GM18909 (cell line): ENCODE data around the gene CLSTN2.
"Not testable (repeated sequence)": the region's sequence is repeated elsewhere in the genome, so short reads cannot be mapped to it uniquely, and the experiment has no call there.

Source experiments
- ATAC-seq: cut with Tn5 transposase; IDR thresholded peaks from one replicate; pipeline ENCODE4 v1.9.1; 2021; ENCODE audit warnings: mild to moderate bottlenecking; ENCODE audit not compliant: unreplicated experiment, poor library complexity

Gene CLSTN2

GRCh38 chr3:140391061-140391460, 456.1 kb downstream of the CLSTN2 start:
- no peak for ATAC-seq

GRCh38 chr3:140394488-140395133, 459.6 kb downstream of the CLSTN2 start:
- no peak for ATAC-seq

- ATAC-seq: no peak
These were observed 460.4 kb downstream of the CLSTN2 start for GRCh38 chr3:140395134-140396075.

GRCh38 chr3:140396110-140396509, 461.1 kb downstream of the CLSTN2 start:
- ATAC-seq: no peak

- no peak for ATAC-seq
These were observed 462.9 kb downstream of the CLSTN2 start for GRCh38 chr3:140397847-140398246.

GRCh38 chr3:140398387-140398786, 463.4 kb downstream of the CLSTN2 start:
- no peak for ATAC-seq

GRCh38 chr3:140399871-140400270, 464.9 kb downstream of the CLSTN2 start:
- ATAC-seq: no peak

- no peak for ATAC-seq
These were observed 468.1 kb downstream of the CLSTN2 start for GRCh38 chr3:140403079-140403478.

- ATAC-seq: no peak
These were observed 468.6 kb downstream of the CLSTN2 start for GRCh38 chr3:140403608-140404007.

- no peak for ATAC-seq
These were observed 471.7 kb downstream of the CLSTN2 start for GRCh38 chr3:140406655-140407054.

GRCh38 chr3:140408252-140408651, 473.3 kb downstream of the CLSTN2 start:
- no peak for ATAC-seq

- ATAC-seq: no peak
These were observed 481.7 kb downstream of the CLSTN2 start for GRCh38 chr3:140416666-140417065.

GRCh38 chr3:140420621-140421357, 485.8 kb downstream of the CLSTN2 start:
- ATAC-seq: no peak

GRCh38 chr3:140421884-140422283, 486.9 kb downstream of the CLSTN2 start:
- no peak for ATAC-seq

GRCh38 chr3:140423146-140423545, 488.2 kb downstream of the CLSTN2 start:
- no peak for ATAC-seq

GRCh38 chr3:140423574-140423973, 488.6 kb downstream of the CLSTN2 start:
- ATAC-seq: not testable (repeated sequence)

- no peak for ATAC-seq
These were observed 489.2 kb downstream of the CLSTN2 start for GRCh38 chr3:140424211-140424610.

GRCh38 chr3:140424726-140425125, 489.7 kb downstream of the CLSTN2 start:
- no peak for ATAC-seq

GRCh38 chr3:140427786-140428185, 492.8 kb downstream of the CLSTN2 start:
- ATAC-seq: no peak

- ATAC-seq: no peak
These were observed 493.4 kb downstream of the CLSTN2 start for GRCh38 chr3:140428380-140428779.

- no peak for ATAC-seq
These were observed 494.8 kb downstream of the CLSTN2 start for GRCh38 chr3:140429791-140430190.
